ENCODE measurements around the gene KSR1. TPM values are rescaled to one million over a fixed set of nuclear protein-coding genes. Genes with fewer than 3 reads are reported as not detected.
"Not testable (repeated sequence)": the region's sequence is repeated elsewhere in the genome, so short reads cannot be mapped to it uniquely, and the experiment has no call there.

KSR1 gene
- total and polyA plus RNA-seq, 2 donors (not counting 1 experiment from before 2014, with no cell fraction given): 5.3 to 10.1 TPM

DNA sequence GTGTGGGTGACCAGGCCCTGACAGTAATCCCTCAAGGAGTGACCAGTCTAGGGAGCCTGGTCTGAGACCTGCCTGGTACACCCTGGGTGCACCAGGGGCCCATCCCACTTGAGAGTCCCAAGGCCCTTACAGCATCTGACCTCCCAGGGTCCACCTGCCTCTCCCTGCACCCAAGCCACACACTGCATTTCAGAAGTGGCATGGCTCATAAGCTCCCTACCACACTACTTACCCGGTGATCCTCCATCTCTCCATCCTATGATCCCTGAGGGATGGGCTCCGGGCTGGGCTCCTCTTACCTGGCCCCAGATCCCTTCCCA is 215.3 kb downstream of the KSR1 start:
- Histone ChIP-seq H3K4me2 (ENCODE audit: extremely low read depth, insufficient read depth, low read length) (no peak overlapping the region), H3K79me2 (ENCODE audit: control insufficient read depth, insufficient read depth, low read length) (no peaks in the 10 kb centered on the region), H3K9ac (ENCODE audit: insufficient read depth, low read length) (no peak overlapping the region), H3K4me3 (replicated peaks in 1 of 4; ENCODE audit: control extremely low read depth in 1 of 4, insufficient read depth in 1 of 4, low read depth in 3 of 4, low read length in 4 of 4) (no peak overlapping the region), H3K27ac (ENCODE audit: insufficient read depth, low read length) (no peak overlapping the region), H3K9me3 (ENCODE audit: control insufficient read depth, insufficient read depth, low read depth, low read length) (no peaks in the 10 kb centered on the region), H3K4me1 (ENCODE audit: control insufficient read depth, extremely low read depth, insufficient read depth, low read length) (no peaks in the 10 kb centered on the region), H3K27me3 (ENCODE audit: control insufficient read depth, insufficient read depth, low read length) (no peaks in the 10 kb centered on the region), H2AFZ (ENCODE audit: low read length) (no peak overlapping the region), H3K36me3 (ENCODE audit: control insufficient read depth, insufficient read depth, low read length) (no peaks in the 10 kb centered on the region), H4K20me1 (ENCODE audit: control insufficient read depth, extremely low read depth, insufficient read depth, low read length) (no peaks in the 10 kb centered on the region)
- TF ChIP-seq, protein P1, sequence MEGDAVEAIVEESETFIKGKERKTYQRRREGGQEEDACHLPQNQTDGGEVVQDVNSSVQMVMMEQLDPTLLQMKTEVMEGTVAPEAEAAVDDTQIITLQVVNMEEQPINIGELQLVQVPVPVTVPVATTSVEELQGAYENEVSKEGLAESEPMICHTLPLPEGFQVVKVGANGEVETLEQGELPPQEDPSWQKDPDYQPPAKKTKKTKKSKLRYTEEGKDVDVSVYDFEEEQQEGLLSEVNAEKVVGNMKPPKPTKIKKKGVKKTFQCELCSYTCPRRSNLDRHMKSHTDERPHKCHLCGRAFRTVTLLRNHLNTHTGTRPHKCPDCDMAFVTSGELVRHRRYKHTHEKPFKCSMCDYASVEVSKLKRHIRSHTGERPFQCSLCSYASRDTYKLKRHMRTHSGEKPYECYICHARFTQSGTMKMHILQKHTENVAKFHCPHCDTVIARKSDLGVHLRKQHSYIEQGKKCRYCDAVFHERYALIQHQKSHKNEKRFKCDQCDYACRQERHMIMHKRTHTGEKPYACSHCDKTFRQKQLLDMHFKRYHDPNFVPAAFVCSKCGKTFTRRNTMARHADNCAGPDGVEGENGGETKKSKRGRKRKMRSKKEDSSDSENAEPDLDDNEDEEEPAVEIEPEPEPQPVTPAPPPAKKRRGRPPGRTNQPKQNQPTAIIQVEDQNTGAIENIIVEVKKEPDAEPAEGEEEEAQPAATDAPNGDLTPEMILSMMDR (conservative IDR thresholded peaks at IDR 0.05 in 1 of 2, IDR thresholded peaks at IDR 0.05 in 1 of 2; ENCODE audit: low read depth in 1 of 2, low read length in 2 of 2): no peak
- TF ChIP-seq EZH2 (IDR thresholded peaks at IDR 0.05; ENCODE audit: low read length, missing control alignments): no peak
- no peak for DNase-seq (ENCODE audit: low read depth in 2 of 2)

DNA sequence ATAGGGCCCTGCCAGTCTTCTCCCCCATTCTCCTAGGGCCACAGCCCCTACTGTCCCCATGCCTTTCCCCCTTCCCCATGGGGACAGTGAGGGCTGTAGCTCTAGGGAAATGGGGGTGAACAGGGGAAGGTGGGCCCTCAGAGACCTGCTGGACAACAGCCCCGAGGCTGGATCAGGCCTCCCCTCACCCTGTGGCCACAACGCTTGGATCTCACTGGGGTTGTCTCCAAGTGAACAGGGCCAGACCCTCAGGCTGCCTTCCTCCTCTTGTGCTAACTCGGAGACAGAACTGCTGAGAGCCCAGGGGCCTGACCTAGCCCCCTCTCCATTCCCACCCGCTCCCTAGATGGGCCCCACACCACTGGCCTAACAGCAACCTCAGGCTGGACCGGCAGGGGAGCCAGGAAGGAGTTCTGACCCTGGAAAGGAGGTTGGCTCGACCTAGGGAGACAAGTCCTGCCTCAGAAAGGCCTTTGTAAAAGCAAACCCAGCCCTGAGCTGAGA is 215.8 kb downstream of the KSR1 start:
- not testable (repeated sequence) for H3K79me2 ChIP-seq (ENCODE audit: control insufficient read depth, insufficient read depth, low read length); H3K4me3 ChIP-seq (replicated peaks in 1 of 4; ENCODE audit: control extremely low read depth in 1 of 4, insufficient read depth in 1 of 4, low read depth in 3 of 4, low read length in 4 of 4); H3K27me3 ChIP-seq (ENCODE audit: control insufficient read depth, insufficient read depth, low read length); H3K27ac ChIP-seq (ENCODE audit: insufficient read depth, low read length); H4K20me1 ChIP-seq (ENCODE audit: control insufficient read depth, extremely low read depth, insufficient read depth, low read length); H3K36me3 ChIP-seq (ENCODE audit: control insufficient read depth, insufficient read depth, low read length); H2AFZ ChIP-seq (ENCODE audit: low read length); H3K4me1 ChIP-seq (ENCODE audit: control insufficient read depth, extremely low read depth, insufficient read depth, low read length); H3K4me2 ChIP-seq (ENCODE audit: extremely low read depth, insufficient read depth, low read length); DNase-seq (ENCODE audit: low read depth in 2 of 2); H3K9me3 ChIP-seq (ENCODE audit: control insufficient read depth, insufficient read depth, low read depth, low read length); H3K9ac ChIP-seq (ENCODE audit: insufficient read depth, low read length)

DNA sequence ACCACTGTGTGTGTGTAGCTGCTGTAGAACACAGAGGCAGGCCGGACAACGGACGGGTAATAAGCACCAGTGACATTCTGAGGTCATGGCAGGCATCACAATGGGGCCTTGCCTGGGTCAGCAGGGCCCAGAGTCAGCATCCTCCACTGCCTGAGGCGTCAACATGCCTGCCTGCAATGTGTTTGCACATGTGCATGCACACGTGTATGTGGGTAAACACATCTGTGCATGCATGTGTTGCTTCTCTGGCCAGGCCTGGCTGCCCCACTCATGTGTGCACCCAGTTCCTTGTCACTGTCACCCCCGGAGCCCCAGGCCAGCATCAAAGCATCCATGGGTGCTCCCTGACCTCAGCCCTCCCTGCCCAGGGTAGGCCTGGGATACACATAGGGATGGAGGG is 218.1 kb downstream of the KSR1 start:
- TF ChIP-seq, protein P1 (conservative IDR thresholded peaks at IDR 0.05 in 1 of 2, IDR thresholded peaks at IDR 0.05 in 1 of 2; ENCODE audit: low read depth in 1 of 2, low read length in 2 of 2): no peak
- TF ChIP-seq EZH2 (IDR thresholded peaks at IDR 0.05; ENCODE audit: low read length, missing control alignments): no peak
- Histone ChIP-seq H3K27me3 (ENCODE audit: control insufficient read depth, insufficient read depth, low read length) (no peaks in the 10 kb centered on the region), H2AFZ (ENCODE audit: low read length) (no peak overlapping the region), H3K4me1 (ENCODE audit: control insufficient read depth, extremely low read depth, insufficient read depth, low read length) (no peaks in the 10 kb centered on the region), H3K27ac (ENCODE audit: insufficient read depth, low read length) (no peak overlapping the region), H3K79me2 (ENCODE audit: control insufficient read depth, insufficient read depth, low read length) (no peaks in the 10 kb centered on the region), H3K36me3 (ENCODE audit: control insufficient read depth, insufficient read depth, low read length) (no peaks in the 10 kb centered on the region), H3K9ac (ENCODE audit: insufficient read depth, low read length) (no peak overlapping the region), H3K9me3 (ENCODE audit: control insufficient read depth, insufficient read depth, low read depth, low read length) (no peaks in the 10 kb centered on the region), H3K4me3 (replicated peaks in 1 of 4; ENCODE audit: control extremely low read depth in 1 of 4, insufficient read depth in 1 of 4, low read depth in 3 of 4, low read length in 4 of 4) (no peak overlapping the region), H3K4me2 (ENCODE audit: extremely low read depth, insufficient read depth, low read length) (no peak overlapping the region), H4K20me1 (ENCODE audit: control insufficient read depth, extremely low read depth, insufficient read depth, low read length) (no peaks in the 10 kb centered on the region)
- DNase-seq (ENCODE audit: low read depth in 2 of 2): no peak

Other genes starting within 250 kb of the KSR1 start
- 96.3 and 151 TPM in 2 replicates for gene WSB1, start 162.3 kb upstream of the KSR1 start, total RNA-seq
- gene WSB1, start 162.3 kb upstream of the KSR1 start, polyA plus RNA-seq: 77.8 and 139 TPM in 2 replicates
- 0.51 and 1.7 TPM in 2 replicates for gene LGALS9, start 174.7 kb downstream of the KSR1 start, total RNA-seq
- 2.0 and 2.1 TPM in 2 replicates for gene LGALS9, start 174.7 kb downstream of the KSR1 start, polyA plus RNA-seq